HCT116 (cell line): ENCODE data around the gene PDE4A. TPM values are rescaled to one million over a fixed set of nuclear protein-coding genes. Genes with fewer than 3 reads are reported as not detected.
"Not testable (repeated sequence)": the region's sequence is repeated elsewhere in the genome, so short reads cannot be mapped to it uniquely, and the experiment has no call there.

ENCODE experiments used
- ATAC-seq: fragments of 200-7000 bp; cut with Tn5 transposase; 2 replicates; pipeline ENCODE4 v1.9.1; 2020; ENCODE audit warnings: mild to moderate bottlenecking, moderate library complexity
- BruUV-seq: library from RNA; stranded (reverse); fragments of 400-500 nt; replicated peaks from 2 replicates; lab custom pipeline; 2021; lab: Mats Ljungman, UMichigan
- CTCF ChIA-PET: fragments of 300-600 bp; sonication (Branson Sonifier 250); formaldehyde crosslinking; loops from one replicate; lab custom pipeline; 2021; ENCODE audit warnings: antibody characterized with exemption; lab: Charles Lee
- POLR2A ChIA-PET: fragments of 300-600, 350-600 bp; sonication (Branson Sonifier 250); formaldehyde crosslinking; loops from one replicate; lab custom pipeline; 2021; ENCODE audit warnings: antibody characterized with exemption; lab: Charles Lee
- RAD21 ChIA-PET, 2 experiments: fragments of 300-600 bp; sonication (Branson Sonifier 250); formaldehyde crosslinking; loops; one replicate each; lab custom pipeline; 2023; ENCODE audit warnings: low total read pairs in 2 of 2; ENCODE audit not compliant: uncharacterized antibody in 2 of 2, unreplicated experiment in 2 of 2, low non-redundant PET in 1 of 2; lab: Charles Lee
- DNase-seq: peaks from one replicate; pipeline ENCODE4 v3.0.0-alpha.2; 2010; ENCODE audit warnings: low read depth, low spot score
- H2AFZ ChIP-seq: fragments of 200-600 bp; shearing (Covaris generic), sonication (generic); 2 replicates; pipeline ENCODE4 v1.6.1; 2017; ENCODE audit warnings: low read depth, mixed run types, mixed read lengths, antibody characterized with exemption, low read length; ENCODE audit not compliant: poor library complexity, severe bottlenecking
- H3K27ac ChIP-seq: 2 replicates; pipeline ENCODE4 v1.5.1; 2012; ENCODE audit warnings: low read depth, low read length
- H3K27me3 ChIP-seq: fragments of 200-600 bp; sonication (generic); 2 replicates; pipeline ENCODE4 v1.6.1; 2016; ENCODE audit warnings: mixed run types, low read length, mixed read lengths; ENCODE audit not compliant: insufficient read depth
- H3K36me3 ChIP-seq, 2 experiments: fragments of 200-500 bp in 1 of 2; fragments of 200-600 bp in 1 of 2; sonication (Bioruptor generic) in 1 of 2; sonication (generic) in 1 of 2; 2 replicates each; pipeline versions ENCODE4 v1.5.1 to v1.6.1; 2014 to 2016; ENCODE audit warnings: low read length in 2 of 2, inconsistent platforms in 1 of 2, mixed read lengths in 1 of 2, mixed run types in 1 of 2; ENCODE audit not compliant: insufficient read depth in 2 of 2, control insufficient read depth in 1 of 2
- H3K4me1 ChIP-seq, 2 experiments: fragments of 200-600 bp in 1 of 2; sonication (generic) in 1 of 2; 2 replicates each; pipeline versions ENCODE4 v1.5.1 to v1.6.1; 2012 to 2017; ENCODE audit warnings: low read length in 2 of 2, inconsistent platforms in 1 of 2, mild to moderate bottlenecking in 1 of 2, mixed read lengths in 1 of 2, mixed run types in 1 of 2, moderate library complexity in 1 of 2; ENCODE audit not compliant: insufficient read depth in 2 of 2, control insufficient read depth in 1 of 2
- H3K4me2 ChIP-seq: fragments of 200-600 bp; sonication (generic); 2 replicates; pipeline ENCODE4 v1.6.1; 2017; ENCODE audit warnings: mixed run types, low read length, mixed read lengths
- H3K4me3 ChIP-seq, 2 experiments: fragments of 200-600 bp in 1 of 2; sonication (generic) in 1 of 2; replicated peaks in 1 of 2; 2 replicates each; pipeline ENCODE4 v1.5.1; 2011 to 2016; ENCODE audit warnings: low read length in 2 of 2, control low read depth in 1 of 2, low read depth in 1 of 2, mild to moderate bottlenecking in 1 of 2, mixed read lengths in 1 of 2, mixed run types in 1 of 2
- H3K79me2 ChIP-seq: fragments of 200-600 bp; sonication (generic); 2 replicates; pipeline ENCODE4 v1.6.1; 2017; ENCODE audit warnings: mild to moderate bottlenecking, mixed run types, low read length, moderate library complexity, mixed read lengths; ENCODE audit not compliant: insufficient read depth
- H3K9ac ChIP-seq: fragments of 200-600 bp; sonication (generic); 2 replicates; pipeline ENCODE4 v1.6.1; 2016; ENCODE audit warnings: low read length, mixed read lengths
- H3K9me2 ChIP-seq: fragments of 200-600 bp; sonication (generic), shearing (Covaris generic); 2 replicates; pipeline ENCODE4 v1.6.1; 2017; ENCODE audit warnings: mixed run types, mild to moderate bottlenecking, moderate library complexity; ENCODE audit not compliant: insufficient read depth
- H3K9me3 ChIP-seq, 2 experiments: fragments of 200-500 bp in 1 of 2; fragments of 200-600 bp in 1 of 2; sonication (Bioruptor generic) in 1 of 2; sonication (generic) in 1 of 2; 2 replicates each; pipeline ENCODE4 v1.6.1; 2014 to 2017; ENCODE audit warnings: low read length in 2 of 2, mixed read lengths in 2 of 2, inconsistent platforms in 1 of 2, low read depth in 1 of 2, mild to moderate bottlenecking in 1 of 2, mixed run types in 1 of 2, moderate library complexity in 1 of 2; ENCODE audit not compliant: control insufficient read depth in 1 of 2, insufficient read depth in 1 of 2
- H4K20me1 ChIP-seq: fragments of 200-600 bp; sonication (generic), shearing (Covaris generic); 2 replicates; pipeline ENCODE4 v1.6.1; 2017; ENCODE audit warnings: mixed run types, mild to moderate bottlenecking, moderate library complexity; ENCODE audit not compliant: insufficient read depth
- CBX3 ChIP-seq: IDR thresholded peaks from 2 replicates; pipeline ENCODE4 v1.6.1; 2012; ENCODE audit warnings: low read depth
- CEBPB ChIP-seq: IDR thresholded peaks from 2 replicates; pipeline ENCODE4 v1.6.1; 2012; ENCODE audit warnings: low read depth
- ELF1 ChIP-seq: IDR thresholded peaks from 2 replicates; pipeline ENCODE4 v1.6.1; 2012; ENCODE audit warnings: low read depth, borderline replicate concordance
- EZH2phosphoT487 ChIP-seq: fragments of 200-600 bp; IDR thresholded peaks from 2 replicates; pipeline ENCODE4 v1.6.1; 2018; ENCODE audit warnings: antibody characterized with exemption, borderline replicate concordance
- JUND ChIP-seq: IDR thresholded peaks from 2 replicates; pipeline ENCODE4 v1.6.1; 2012
- POLR2AphosphoS5 ChIP-seq: IDR thresholded peaks from 2 replicates; pipeline ENCODE4 v1.6.1; 2011; ENCODE audit warnings: mild to moderate bottlenecking, low read depth, low read length, moderate library complexity
- SP1 ChIP-seq: IDR thresholded peaks from 2 replicates; pipeline ENCODE4 v1.6.1; 2012; ENCODE audit warnings: low read depth
- YY1 ChIP-seq: IDR thresholded peaks from 2 replicates; pipeline ENCODE4 v1.6.1; 2011; ENCODE audit warnings: low read length, low read depth, moderate library complexity, mild to moderate bottlenecking; ENCODE audit not compliant: insufficient replicate concordance; ENCODE audit errors: extremely low read depth
- ZNF274 ChIP-seq: fragments of 200-500 bp; sonication (Bioruptor generic); IDR thresholded peaks from 2 replicates; pipeline ENCODE4 v1.6.1; 2014; ENCODE audit warnings: mild to moderate bottlenecking, low read depth, low read length, inconsistent platforms
- intact Hi-C: fragments of 100-400 bp; cut with micrococcal nuclease; formaldehyde crosslinking; loops from 2 replicates; pipeline ENCODE4 v1.10.0; 2022
- total RNA-seq: library from RNA; stranded (reverse); gene quantifications from one replicate; pipeline ENCODE4 v1.2.1, GENCODE V29; 2021; ENCODE audit not compliant: unreplicated experiment
- TF ChIP-seq, protein P1 (sequence below): IDR thresholded peaks from 2 replicates; pipeline ENCODE4 v1.6.1; 2012
- TF ChIP-seq, protein P2 (sequence below): IDR thresholded peaks from 2 replicates; pipeline ENCODE4 v1.6.1; 2012
- TF ChIP-seq, protein P3 (sequence below): IDR thresholded peaks from 2 replicates; pipeline ENCODE4 v1.6.1; 2012; ENCODE audit warnings: low read depth
- TF ChIP-seq, protein P4 (sequence below): IDR thresholded peaks from 2 replicates; pipeline ENCODE4 v1.6.1; 2011; ENCODE audit warnings: mild to moderate bottlenecking, low read length, moderate library complexity; ENCODE audit not compliant: insufficient replicate concordance; ENCODE audit errors: extremely low read depth

PDE4A gene
- total RNA-seq, 1 experiment from 2014 or later = 33.7 TPM

DNA sequence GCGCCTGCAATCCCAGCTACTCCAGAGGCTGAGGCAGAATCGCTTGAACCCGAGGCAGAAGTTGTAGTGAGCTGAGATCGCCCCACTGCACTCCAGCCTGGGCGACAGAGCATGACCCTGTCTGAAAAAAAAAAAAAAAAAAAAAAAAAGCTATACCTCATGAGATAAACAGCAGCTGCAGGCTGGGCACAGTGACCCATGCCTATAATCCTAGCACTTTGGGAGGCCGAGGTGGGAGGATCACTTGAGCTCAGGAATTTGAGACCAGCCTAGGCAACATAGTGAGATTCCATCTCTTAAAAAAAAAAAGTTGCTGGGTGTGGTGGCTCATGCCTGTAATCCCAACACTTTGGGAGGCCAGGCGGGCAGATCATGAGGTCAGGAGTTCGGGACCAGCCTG lies 21.0 kb upstream of the PDE4A start:
- intact Hi-C loops, H3K9me2 ChIP-seq: not testable (repeated sequence)

DNA sequence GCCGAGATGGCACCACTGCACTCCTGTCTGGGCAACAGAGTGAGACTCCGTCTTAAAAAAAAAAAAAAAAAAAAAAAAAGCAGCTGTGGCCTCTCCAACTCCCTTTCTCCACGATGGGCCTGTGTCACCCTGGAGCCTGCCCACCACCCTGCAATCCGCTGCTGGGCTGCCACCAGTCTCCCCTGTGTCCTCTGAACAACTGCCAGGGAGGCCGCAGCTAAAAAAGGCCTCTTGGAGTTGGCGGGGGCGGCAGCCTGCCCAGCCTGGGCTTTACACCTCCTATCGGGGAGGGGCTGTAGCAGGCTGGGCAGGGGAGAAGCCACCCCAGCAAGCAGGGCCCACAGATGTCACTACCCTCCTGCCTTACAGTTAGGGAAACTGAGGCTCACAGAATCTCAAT lies 20.5 kb upstream of the PDE4A start:
- Histone ChIP-seq H3K4me1 (peaks cover 11 to 34% of the 10 kb centered on the region in 2 experiments), H2AFZ (no peak overlapping the region), H3K27ac (no peak overlapping the region), H3K4me3 (no peak overlapping the region), H3K4me2 (no peak overlapping the region), H3K36me3 (peaks cover 15 to 38% of the 10 kb centered on the region in 2 experiments), H3K9me3 (no peaks in the 10 kb centered on the region), H4K20me1 (peaks cover 16% of the 10 kb centered on the region; the same call in 1 of the 2 replicates), H3K27me3 (no peaks in the 10 kb centered on the region), H3K9ac (no peak overlapping the region), H3K9me2 (no peaks in the 10 kb centered on the region), H3K79me2 (peaks cover 81% of the 10 kb centered on the region)
- intact Hi-C loops = loop anchor here (5.0 kb wide), 2 partner anchors 77 to 167 kb away; partner anchors contain the start of genes CDKN2D and KRI1
- no TSS peak for BruUV-seq
- ChIA-PET RAD21 (no interaction called here), CTCF (interaction anchor here (0.9 kb wide), 1 partner anchor 11 kb away, joined by 3 read pairs; no protein-coding TSS in a partner anchor), POLR2A (no interaction called here)
- no peak for DNase-seq
- ATAC-seq = no peak
- TF ChIP-seq, protein P1, sequence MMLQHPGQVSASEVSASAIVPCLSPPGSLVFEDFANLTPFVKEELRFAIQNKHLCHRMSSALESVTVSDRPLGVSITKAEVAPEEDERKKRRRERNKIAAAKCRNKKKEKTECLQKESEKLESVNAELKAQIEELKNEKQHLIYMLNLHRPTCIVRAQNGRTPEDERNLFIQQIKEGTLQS = no peak
- no peak for TF ChIP-seq YY1
- TF ChIP-seq CBX3 = no peak
- TF ChIP-seq SP1 = no peak
- no peak for TF ChIP-seq JUND
- TF ChIP-seq ZNF274 = no peak
- TF ChIP-seq POLR2AphosphoS5 = no peak
- TF ChIP-seq, protein P2, sequence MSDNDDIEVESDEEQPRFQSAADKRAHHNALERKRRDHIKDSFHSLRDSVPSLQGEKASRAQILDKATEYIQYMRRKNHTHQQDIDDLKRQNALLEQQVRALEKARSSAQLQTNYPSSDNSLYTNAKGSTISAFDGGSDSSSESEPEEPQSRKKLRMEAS = no peak
- TF ChIP-seq ELF1 = no peak
- TF ChIP-seq, protein P3, sequence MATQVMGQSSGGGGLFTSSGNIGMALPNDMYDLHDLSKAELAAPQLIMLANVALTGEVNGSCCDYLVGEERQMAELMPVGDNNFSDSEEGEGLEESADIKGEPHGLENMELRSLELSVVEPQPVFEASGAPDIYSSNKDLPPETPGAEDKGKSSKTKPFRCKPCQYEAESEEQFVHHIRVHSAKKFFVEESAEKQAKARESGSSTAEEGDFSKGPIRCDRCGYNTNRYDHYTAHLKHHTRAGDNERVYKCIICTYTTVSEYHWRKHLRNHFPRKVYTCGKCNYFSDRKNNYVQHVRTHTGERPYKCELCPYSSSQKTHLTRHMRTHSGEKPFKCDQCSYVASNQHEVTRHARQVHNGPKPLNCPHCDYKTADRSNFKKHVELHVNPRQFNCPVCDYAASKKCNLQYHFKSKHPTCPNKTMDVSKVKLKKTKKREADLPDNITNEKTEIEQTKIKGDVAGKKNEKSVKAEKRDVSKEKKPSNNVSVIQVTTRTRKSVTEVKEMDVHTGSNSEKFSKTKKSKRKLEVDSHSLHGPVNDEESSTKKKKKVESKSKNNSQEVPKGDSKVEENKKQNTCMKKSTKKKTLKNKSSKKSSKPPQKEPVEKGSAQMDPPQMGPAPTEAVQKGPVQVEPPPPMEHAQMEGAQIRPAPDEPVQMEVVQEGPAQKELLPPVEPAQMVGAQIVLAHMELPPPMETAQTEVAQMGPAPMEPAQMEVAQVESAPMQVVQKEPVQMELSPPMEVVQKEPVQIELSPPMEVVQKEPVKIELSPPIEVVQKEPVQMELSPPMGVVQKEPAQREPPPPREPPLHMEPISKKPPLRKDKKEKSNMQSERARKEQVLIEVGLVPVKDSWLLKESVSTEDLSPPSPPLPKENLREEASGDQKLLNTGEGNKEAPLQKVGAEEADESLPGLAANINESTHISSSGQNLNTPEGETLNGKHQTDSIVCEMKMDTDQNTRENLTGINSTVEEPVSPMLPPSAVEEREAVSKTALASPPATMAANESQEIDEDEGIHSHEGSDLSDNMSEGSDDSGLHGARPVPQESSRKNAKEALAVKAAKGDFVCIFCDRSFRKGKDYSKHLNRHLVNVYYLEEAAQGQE = no peak
- no peak for TF ChIP-seq CEBPB
- TF ChIP-seq, protein P4, sequence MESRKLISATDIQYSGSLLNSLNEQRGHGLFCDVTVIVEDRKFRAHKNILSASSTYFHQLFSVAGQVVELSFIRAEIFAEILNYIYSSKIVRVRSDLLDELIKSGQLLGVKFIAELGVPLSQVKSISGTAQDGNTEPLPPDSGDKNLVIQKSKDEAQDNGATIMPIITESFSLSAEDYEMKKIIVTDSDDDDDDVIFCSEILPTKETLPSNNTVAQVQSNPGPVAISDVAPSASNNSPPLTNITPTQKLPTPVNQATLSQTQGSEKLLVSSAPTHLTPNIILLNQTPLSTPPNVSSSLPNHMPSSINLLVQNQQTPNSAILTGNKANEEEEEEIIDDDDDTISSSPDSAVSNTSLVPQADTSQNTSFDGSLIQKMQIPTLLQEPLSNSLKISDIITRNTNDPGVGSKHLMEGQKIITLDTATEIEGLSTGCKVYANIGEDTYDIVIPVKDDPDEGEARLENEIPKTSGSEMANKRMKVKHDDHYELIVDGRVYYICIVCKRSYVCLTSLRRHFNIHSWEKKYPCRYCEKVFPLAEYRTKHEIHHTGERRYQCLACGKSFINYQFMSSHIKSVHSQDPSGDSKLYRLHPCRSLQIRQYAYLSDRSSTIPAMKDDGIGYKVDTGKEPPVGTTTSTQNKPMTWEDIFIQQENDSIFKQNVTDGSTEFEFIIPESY = no peak
- TF ChIP-seq EZH2phosphoT487 = no peak

More for the DNA sequence above, 21.0 kb upstream of the PDE4A start:
- Histone ChIP-seq H3K4me1 (peaks cover 11 to 29% of the 10 kb centered on the region in 2 experiments), H3K79me2 (peaks cover 83% of the 10 kb centered on the region), H3K36me3 (peaks cover 17 to 41% of the 10 kb centered on the region in 2 experiments), H4K20me1 (peaks cover 16% of the 10 kb centered on the region; the same call in 1 of the 2 replicates)
- H3K4me2 ChIP-seq, H3K27me3 ChIP-seq, H3K4me3 ChIP-seq, DNase-seq, BruUV-seq, H3K9ac ChIP-seq, H3K27ac ChIP-seq, H3K9me3 ChIP-seq, POLR2A ChIA-PET, RAD21 ChIA-PET, CTCF ChIA-PET, ATAC-seq, H2AFZ ChIP-seq: not testable (repeated sequence)
